Nephron (organoid): ENCODE results near the gene KIF26B.

Experiments used
- H3K27ac Mint-ChIP-seq, 3 experiments: 2 replicates each; pipeline ENCODE4 v1.8.0; 2020; ENCODE audit warnings: mixed read lengths in 3 of 3, mild to moderate bottlenecking in 2 of 3, moderate library complexity in 1 of 3
- H3K27me3 Mint-ChIP-seq: 2 replicates; pipeline ENCODE4 v1.8.0; 2021; ENCODE audit warnings: low read depth, mild to moderate bottlenecking, moderate library complexity, mixed read lengths
- H3K36me3 Mint-ChIP-seq: 2 replicates; pipeline ENCODE4 v1.8.0; 2020; ENCODE audit warnings: low read depth, mixed read lengths
- H3K4me1 Mint-ChIP-seq: 2 replicates; pipeline ENCODE4 v1.8.0; 2020; ENCODE audit warnings: mixed read lengths
- H3K4me3 Mint-ChIP-seq, 3 experiments: 2 replicates each; pipeline ENCODE4 v1.8.0; 2020; ENCODE audit warnings: mild to moderate bottlenecking in 3 of 3, mixed read lengths in 3 of 3, moderate library complexity in 2 of 3
- H3K9me3 Mint-ChIP-seq: 2 replicates; pipeline ENCODE4 v1.8.0; 2020; ENCODE audit warnings: mixed read lengths
- CTCF ChIP-seq, 3 experiments: fragments of 200-600 bp; sonication (generic); IDR thresholded peaks; one replicate each; pipeline ENCODE4 v1.5.0; 2021; ENCODE audit warnings: antibody characterized with exemption in 3 of 3; ENCODE audit not compliant: unreplicated experiment in 3 of 3

The KIF26B gene

GRCh38 chr1:245373131-245373530, 218.3 kb downstream of the KIF26B start:
- H3K27ac Mint-ChIP-seq = no peak overlapping the region
- H3K4me1 Mint-ChIP-seq = no peaks in the 10 kb centered on the region
- no peak for TF ChIP-seq CTCF (IDR thresholded peaks at IDR 0.05; ENCODE audit: unreplicated experiment in 3 of 3)
- no peak overlapping the region for H3K4me3 Mint-ChIP-seq
- peaks cover 8% of the 10 kb centered on the region for H3K27me3 Mint-ChIP-seq
- peaks cover 12% of the 10 kb centered on the region for H3K9me3 Mint-ChIP-seq
- H3K36me3 Mint-ChIP-seq = peaks cover 79% of the 10 kb centered on the region

GRCh38 chr1:245375789-245376460, 221.1 kb downstream of the KIF26B start:
- no peak overlapping the region for H3K4me3 Mint-ChIP-seq
- H3K27me3 Mint-ChIP-seq = peaks cover 3% of the 10 kb centered on the region
- H3K27ac Mint-ChIP-seq = no peak overlapping the region
- H3K9me3 Mint-ChIP-seq = peaks cover 12% of the 10 kb centered on the region
- H3K36me3 Mint-ChIP-seq = peaks cover 61% of the 10 kb centered on the region
- TF ChIP-seq CTCF (IDR thresholded peaks at IDR 0.05; ENCODE audit: unreplicated experiment in 3 of 3) = no peak
- H3K4me1 Mint-ChIP-seq = no peaks in the 10 kb centered on the region

GRCh38 chr1:245377854-245378253, 223.1 kb downstream of the KIF26B start:
- Mint-ChIP-seq H3K27me3 (peaks cover 14% of the 10 kb centered on the region), H3K9me3 (no peaks in the 10 kb centered on the region), H3K27ac (no peak overlapping the region), H3K36me3 (peaks cover 41% of the 10 kb centered on the region), H3K4me3 (no peak overlapping the region), H3K4me1 (no peaks in the 10 kb centered on the region)
- TF ChIP-seq CTCF (IDR thresholded peaks at IDR 0.05; ENCODE audit: unreplicated experiment in 3 of 3) = no peak

- Mint-ChIP-seq H3K4me3 (no peak overlapping the region), H3K36me3 (peaks cover 37% of the 10 kb centered on the region), H3K27ac (no peak overlapping the region), H3K4me1 (no peaks in the 10 kb centered on the region), H3K9me3 (no peaks in the 10 kb centered on the region), H3K27me3 (peaks cover 14% of the 10 kb centered on the region)
- TF ChIP-seq CTCF (IDR thresholded peaks at IDR 0.05; ENCODE audit: unreplicated experiment in 3 of 3) = no peak
Measured at GRCh38 chr1:245378311-245378722, 223.5 kb downstream of the KIF26B start.

GRCh38 chr1:245378745-245379144, 224.0 kb downstream of the KIF26B start:
- Mint-ChIP-seq H3K4me3 (no peak overlapping the region), H3K27ac (no peak overlapping the region), H3K4me1 (no peaks in the 10 kb centered on the region), H3K27me3 (peaks cover 14% of the 10 kb centered on the region), H3K36me3 (peaks cover 34% of the 10 kb centered on the region), H3K9me3 (no peaks in the 10 kb centered on the region)
- TF ChIP-seq CTCF (IDR thresholded peaks at IDR 0.05; ENCODE audit: unreplicated experiment in 3 of 3) = no peak
